HepG2 (cell line): Measurements from ENCODE around the gene ATG2B. TPM values are rescaled to one million over a fixed set of nuclear protein-coding genes. Genes with fewer than 3 reads are reported as not detected.

Experiments
- HOXA3 ChIP-seq: sonication (generic); formaldehyde crosslinking; IDR thresholded peaks from 2 replicates; pipeline ENCODE4 v1.5.0; 2020; ENCODE audit warnings: missing genetic modification reagents
- MTF1 ChIP-seq: sonication (generic); formaldehyde crosslinking; IDR thresholded peaks from 2 replicates; pipeline ENCODE4 v1.5.0; 2020; ENCODE audit warnings: missing genetic modification reagents
- RAD21 ChIP-seq: fragments of 450-650 bp; formaldehyde crosslinking; IDR thresholded peaks from 2 replicates; pipeline ENCODE4 v1.5.0; 2020; ENCODE audit warnings: mild to moderate bottlenecking
- SP1 ChIP-seq, 2 experiments: fragments of 450-650 bp in 1 of 2; sonication (generic) in 1 of 2; formaldehyde crosslinking in 1 of 2; IDR thresholded peaks; 2 replicates each; pipeline versions ENCODE4 v1.4.0 to v1.6.1; 2016 to 2020; ENCODE audit warnings: missing genetic modification reagents in 1 of 2
- polyA plus RNA-seq, 8 experiments: library from polyadenylated mRNA; depleted of rRNA in 3 of 8; stranded (reverse) in 7 of 8; unstranded in 1 of 8; fragments of >200 nt; fragmentation: Illumina TruSeq in 4 of 8; extraction: Trizol in 4 of 8; gene quantifications; 2 replicates each; pipeline versions ENCODE4 v1.2.1 to v1.2.3, GENCODE V29; 2011 to 2016; ENCODE audit warnings: low read depth in 4 of 8, missing spikeins in 1 of 8, mixed read lengths in 1 of 8; ENCODE audit not compliant: insufficient read depth in 1 of 8
- total RNA-seq, 5 experiments: library from RNA; depleted of rRNA; stranded (reverse); fragments of >200 nt; fragmentation: Illumina TruSeq; extraction: Trizol; gene quantifications; 2 replicates each; pipeline ENCODE4 v1.2.3, GENCODE V29; 2016; ENCODE audit warnings: low read depth in 1 of 5
- TF ChIP-seq, protein P1 (sequence below), 2 experiments: fragments of 450-650 bp in 1 of 2; sonication (generic) in 1 of 2; formaldehyde crosslinking in 1 of 2; IDR thresholded peaks; 2 replicates each; pipeline versions ENCODE4 v1.6.1 to v1.8.0; 2016 to 2022; ENCODE audit warnings: antibody characterized with exemption in 1 of 2, mild to moderate bottlenecking in 1 of 2, missing genetic modification reagents in 1 of 2
- TF ChIP-seq, protein P2 (sequence below): sonication (generic); formaldehyde crosslinking; IDR thresholded peaks from one replicate; pipeline ENCODE4 v1.5.1; 2020; ENCODE audit warnings: mild to moderate bottlenecking, missing genetic modification reagents; ENCODE audit errors: not compliant biosample characterization
- TF ChIP-seq, protein P3 (sequence below): sonication (generic); formaldehyde crosslinking; IDR thresholded peaks from 2 replicates; pipeline ENCODE4 v1.5.1; 2020; ENCODE audit warnings: missing genetic modification reagents, mild to moderate bottlenecking, borderline replicate concordance

ATG2B gene
- total and polyA plus RNA-seq, 2 of the 13 experiments (the other 11 are each of a cell fraction or from before 2014, with no cell fraction given) = 7.4 to 7.5 TPM

DNA sequence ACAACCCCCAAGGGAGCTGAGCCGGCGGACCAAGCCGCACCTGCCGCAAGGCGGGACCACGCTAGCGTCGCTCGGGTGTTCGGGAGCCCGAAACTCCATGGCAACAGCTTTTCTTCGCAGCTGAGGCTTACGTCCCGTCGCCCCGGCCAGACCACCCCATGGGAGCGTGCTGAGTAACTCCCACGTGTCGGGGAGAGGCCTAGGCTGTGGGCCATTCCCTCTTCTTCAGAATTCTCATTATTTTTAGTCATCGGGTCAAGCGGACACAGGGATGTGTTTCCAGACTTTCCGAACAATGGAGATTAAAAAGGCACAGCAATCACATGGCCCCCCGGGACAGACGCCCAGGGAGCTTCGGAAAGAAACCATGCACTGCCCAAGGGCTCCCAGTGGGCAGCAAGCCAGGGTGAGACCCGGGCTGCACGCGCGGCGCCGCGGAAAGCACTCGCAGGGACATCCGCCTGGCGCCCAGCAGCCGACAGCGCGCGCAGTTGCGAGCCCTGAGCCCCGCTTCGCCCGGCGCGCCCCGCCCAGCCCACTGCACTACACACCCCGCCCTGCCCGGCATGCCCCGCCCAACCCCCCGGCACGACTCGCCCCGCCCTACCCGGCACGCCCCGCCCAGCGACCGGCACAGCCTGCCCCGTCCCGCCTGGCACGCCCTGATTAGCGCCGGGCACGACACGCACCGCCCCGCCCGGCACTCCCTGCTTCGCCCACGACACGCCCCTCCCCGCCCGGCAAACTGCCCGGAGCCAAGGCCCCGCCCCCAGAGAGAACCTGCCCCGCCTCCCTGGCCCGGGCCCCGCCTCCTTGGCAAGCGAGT is 28.4 kb upstream of the ATG2B start (continued):
- TF ChIP-seq, protein P1, sequence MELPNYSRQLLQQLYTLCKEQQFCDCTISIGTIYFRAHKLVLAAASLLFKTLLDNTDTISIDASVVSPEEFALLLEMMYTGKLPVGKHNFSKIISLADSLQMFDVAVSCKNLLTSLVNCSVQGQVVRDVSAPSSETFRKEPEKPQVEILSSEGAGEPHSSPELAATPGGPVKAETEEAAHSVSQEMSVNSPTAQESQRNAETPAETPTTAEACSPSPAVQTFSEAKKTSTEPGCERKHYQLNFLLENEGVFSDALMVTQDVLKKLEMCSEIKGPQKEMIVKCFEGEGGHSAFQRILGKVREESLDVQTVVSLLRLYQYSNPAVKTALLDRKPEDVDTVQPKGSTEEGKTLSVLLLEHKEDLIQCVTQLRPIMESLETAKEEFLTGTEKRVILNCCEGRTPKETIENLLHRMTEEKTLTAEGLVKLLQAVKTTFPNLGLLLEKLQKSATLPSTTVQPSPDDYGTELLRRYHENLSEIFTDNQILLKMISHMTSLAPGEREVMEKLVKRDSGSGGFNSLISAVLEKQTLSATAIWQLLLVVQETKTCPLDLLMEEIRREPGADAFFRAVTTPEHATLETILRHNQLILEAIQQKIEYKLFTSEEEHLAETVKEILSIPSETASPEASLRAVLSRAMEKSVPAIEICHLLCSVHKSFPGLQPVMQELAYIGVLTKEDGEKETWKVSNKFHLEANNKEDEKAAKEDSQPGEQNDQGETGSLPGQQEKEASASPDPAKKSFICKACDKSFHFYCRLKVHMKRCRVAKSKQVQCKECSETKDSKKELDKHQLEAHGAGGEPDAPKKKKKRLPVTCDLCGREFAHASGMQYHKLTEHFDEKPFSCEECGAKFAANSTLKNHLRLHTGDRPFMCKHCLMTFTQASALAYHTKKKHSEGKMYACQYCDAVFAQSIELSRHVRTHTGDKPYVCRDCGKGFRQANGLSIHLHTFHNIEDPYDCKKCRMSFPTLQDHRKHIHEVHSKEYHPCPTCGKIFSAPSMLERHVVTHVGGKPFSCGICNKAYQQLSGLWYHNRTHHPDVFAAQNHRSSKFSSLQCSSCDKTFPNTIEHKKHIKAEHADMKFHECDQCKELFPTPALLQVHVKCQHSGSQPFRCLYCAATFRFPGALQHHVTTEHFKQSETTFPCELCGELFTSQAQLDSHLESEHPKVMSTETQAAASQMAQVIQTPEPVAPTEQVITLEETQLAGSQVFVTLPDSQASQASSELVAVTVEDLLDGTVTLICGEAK (IDR thresholded peaks at IDR 0.05) = no peak
- TF ChIP-seq, protein P1 (CRISPR knock-in tag; IDR thresholded peaks at IDR 0.05) = peak; percentile 71; the same call in 1 of the 2 replicates
- TF ChIP-seq, protein P2, sequence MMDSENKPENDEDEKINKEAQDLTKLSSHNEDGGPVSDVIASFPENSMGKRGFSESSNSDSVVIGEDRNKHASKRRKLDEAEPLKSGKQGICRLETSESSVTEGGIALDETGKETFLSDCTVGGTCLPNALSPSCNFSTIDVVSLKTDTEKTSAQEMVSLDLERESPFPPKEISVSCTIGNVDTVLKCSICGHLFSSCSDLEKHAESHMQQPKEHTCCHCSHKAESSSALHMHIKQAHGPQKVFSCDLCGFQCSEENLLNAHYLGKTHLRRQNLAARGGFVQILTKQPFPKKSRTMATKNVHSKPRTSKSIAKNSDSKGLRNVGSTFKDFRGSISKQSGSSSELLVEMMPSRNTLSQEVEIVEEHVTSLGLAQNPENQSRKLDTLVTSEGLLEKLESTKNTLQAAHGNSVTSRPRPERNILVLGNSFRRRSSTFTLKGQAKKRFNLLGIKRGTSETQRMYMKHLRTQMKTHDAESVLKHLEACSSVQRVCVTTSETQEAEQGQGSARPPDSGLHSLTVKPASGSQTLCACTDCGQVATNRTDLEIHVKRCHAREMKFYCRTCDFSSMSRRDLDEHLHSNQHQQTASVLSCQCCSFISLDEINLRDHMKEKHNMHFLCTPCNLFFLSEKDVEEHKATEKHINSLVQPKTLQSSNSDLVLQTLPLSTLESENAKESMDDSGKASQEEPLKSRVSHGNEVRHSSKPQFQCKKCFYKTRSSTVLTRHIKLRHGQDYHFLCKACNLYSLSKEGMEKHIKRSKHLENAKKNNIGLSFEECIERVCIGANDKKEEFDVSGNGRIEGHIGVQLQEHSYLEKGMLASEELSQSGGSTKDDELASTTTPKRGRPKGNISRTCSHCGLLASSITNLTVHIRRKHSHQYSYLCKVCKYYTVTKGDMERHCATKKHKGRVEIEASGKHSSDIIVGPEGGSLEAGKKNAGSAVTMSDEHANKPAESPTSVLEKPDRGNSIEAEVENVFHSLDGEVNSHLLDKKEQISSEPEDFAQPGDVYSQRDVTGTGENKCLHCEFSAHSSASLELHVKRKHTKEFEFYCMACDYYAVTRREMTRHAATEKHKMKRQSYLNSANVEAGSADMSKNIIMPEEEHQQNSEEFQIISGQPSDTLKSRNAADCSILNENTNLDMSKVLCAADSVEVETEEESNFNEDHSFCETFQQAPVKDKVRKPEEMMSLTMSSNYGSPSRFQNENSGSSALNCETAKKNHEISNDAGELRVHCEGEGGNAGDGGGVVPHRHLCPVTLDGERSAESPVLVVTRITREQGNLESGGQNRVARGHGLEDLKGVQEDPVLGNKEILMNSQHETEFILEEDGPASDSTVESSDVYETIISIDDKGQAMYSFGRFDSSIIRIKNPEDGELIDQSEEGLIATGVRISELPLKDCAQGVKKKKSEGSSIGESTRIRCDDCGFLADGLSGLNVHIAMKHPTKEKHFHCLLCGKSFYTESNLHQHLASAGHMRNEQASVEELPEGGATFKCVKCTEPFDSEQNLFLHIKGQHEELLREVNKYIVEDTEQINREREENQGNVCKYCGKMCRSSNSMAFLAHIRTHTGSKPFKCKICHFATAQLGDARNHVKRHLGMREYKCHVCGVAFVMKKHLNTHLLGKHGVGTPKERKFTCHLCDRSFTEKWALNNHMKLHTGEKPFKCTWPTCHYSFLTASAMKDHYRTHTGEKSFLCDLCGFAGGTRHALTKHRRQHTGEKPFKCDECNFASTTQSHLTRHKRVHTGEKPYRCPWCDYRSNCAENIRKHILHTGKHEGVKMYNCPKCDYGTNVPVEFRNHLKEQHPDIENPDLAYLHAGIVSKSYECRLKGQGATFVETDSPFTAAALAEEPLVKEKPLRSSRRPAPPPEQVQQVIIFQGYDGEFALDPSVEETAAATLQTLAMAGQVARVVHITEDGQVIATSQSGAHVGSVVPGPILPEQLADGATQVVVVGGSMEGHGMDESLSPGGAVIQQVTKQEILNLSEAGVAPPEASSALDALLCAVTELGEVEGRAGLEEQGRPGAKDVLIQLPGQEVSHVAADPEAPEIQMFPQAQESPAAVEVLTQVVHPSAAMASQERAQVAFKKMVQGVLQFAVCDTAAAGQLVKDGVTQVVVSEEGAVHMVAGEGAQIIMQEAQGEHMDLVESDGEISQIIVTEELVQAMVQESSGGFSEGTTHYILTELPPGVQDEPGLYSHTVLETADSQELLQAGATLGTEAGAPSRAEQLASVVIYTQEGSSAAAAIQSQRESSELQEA (CRISPR knock-in tag) = no peak
- peak; percentile 4; the same call in 1 of the 2 replicates for TF ChIP-seq RAD21 (CRISPR knock-in tag)
- TF ChIP-seq HOXA3 (CRISPR knock-in tag) = peak; percentile 47
- TF ChIP-seq SP1 (IDR thresholded peaks at IDR 0.05) = no peak
- peak; percentile 72 for TF ChIP-seq SP1 (CRISPR knock-in tag; IDR thresholded peaks at IDR 0.05)
- TF ChIP-seq MTF1 = no peak
- TF ChIP-seq, protein P3, sequence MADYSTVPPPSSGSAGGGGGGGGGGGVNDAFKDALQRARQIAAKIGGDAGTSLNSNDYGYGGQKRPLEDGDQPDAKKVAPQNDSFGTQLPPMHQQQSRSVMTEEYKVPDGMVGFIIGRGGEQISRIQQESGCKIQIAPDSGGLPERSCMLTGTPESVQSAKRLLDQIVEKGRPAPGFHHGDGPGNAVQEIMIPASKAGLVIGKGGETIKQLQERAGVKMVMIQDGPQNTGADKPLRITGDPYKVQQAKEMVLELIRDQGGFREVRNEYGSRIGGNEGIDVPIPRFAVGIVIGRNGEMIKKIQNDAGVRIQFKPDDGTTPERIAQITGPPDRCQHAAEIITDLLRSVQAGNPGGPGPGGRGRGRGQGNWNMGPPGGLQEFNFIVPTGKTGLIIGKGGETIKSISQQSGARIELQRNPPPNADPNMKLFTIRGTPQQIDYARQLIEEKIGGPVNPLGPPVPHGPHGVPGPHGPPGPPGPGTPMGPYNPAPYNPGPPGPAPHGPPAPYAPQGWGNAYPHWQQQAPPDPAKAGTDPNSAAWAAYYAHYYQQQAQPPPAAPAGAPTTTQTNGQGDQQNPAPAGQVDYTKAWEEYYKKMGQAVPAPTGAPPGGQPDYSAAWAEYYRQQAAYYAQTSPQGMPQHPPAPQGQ (CRISPR knock-in tag) = no peak
